ENCODE results near the gene ECSIT.
"Not testable (repeated sequence)": the region's sequence is repeated elsewhere in the genome, so short reads cannot be mapped to it uniquely, and the experiment has no call there.

The ECSIT gene

DNA sequence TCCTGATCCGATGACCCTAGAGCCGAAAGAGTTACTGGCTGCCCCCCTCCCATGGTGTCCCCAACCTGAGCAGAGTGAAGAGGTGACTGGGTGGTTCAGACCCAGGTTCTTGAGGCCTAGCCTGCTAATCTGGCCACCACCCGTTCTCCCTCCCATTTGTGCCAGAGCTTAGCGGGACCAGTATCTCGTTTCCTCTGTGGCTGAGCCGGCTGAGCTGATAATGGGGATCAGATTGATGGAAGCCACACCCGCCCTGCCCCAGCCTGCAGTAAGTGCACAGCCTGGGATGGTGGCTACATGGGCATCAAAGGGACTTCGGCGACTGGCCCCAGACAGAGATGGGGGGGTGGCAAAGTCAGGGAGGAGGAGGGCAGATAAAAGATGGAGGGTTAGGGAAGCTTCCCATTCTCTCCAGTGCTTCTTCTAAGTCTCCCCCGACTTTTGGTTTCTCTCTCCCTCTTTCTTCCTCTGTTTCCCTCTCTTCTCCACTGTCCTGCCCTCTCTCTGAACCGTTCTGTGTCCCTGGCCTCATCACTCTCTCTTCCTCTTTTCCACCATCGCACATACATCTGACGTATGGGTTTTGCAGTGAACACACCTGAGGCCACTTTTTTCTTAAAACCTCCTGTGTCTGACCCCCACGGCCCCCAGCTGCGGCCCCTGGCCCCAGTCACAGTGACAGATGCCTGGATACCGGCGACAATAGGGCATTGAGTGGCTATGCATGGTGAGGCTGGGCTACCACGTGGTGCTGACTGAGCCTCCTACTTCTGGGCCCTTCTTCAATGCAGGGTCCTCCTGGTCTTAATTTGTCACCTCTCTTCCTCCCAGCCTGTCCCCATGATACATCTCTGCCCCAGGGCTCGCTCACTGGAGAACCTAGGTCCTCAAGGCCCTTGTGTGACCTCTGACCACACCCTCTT is 50.5 kb downstream of the ECSIT start:
- DNase-seq (ENCODE audit: low read depth), result no peak

DNA sequence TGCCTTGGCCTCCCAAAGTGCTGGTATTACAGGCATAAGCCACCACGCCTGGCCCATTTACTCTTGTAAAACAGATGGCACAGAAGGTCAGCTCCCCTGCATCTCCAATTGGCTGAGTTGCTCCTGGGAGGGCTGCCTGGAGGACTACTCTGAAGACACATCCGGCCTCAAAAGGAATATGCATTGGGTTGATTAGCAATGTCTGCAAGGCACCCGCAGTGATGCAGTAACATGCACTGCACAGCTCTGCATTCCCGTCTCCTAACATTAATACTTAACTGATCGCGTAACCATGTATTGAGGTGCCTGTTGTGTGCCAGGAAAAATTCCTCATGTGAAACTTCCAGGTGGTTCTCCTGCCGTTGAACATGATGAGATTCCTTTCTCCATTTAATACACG is 53.1 kb downstream of the ECSIT start:
- DNase-seq (ENCODE audit: low read depth), result no peak

DNA sequence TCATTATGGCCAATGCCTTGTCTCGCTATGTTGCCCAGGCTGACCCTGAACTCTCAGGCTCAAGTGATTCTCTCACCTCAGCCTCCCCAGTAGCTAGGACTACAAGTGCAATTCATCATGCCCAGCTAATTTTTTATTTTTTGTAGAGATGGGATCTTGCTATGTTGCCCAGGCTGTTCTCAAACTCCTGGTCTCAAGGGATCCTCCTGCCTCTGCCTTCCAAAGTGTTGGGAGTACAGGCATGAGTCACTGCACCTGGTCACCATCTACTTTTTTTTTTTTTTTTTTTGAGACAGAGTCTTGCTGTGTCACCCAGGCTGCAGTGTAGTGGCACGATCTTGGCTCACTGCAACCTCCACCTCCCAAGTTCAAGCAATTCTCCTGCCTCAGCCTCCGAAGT is 53.6 kb downstream of the ECSIT start:
- not testable (repeated sequence) for DNase-seq (ENCODE audit: low read depth)

DNA sequence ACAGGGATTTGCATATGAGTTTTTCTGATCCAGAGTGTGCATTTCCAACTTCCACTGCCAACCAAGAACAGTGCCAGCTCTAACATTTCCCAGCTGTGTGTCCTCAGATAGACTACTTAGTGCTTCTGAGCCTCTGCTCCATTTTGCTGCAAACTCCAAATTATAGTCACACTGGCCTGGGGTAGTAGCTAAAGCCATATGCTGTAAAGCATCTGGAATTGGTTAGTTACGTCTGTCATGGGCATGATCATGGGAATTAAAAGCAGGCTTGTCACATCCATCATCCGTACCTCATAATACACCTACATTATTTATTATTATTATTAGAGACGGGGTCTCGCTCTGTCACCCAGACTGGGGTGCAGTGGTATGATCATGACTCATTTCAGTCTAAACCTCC is 55.2 kb downstream of the ECSIT start:
- DNase-seq (ENCODE audit: low read depth), result no peak

DNA sequence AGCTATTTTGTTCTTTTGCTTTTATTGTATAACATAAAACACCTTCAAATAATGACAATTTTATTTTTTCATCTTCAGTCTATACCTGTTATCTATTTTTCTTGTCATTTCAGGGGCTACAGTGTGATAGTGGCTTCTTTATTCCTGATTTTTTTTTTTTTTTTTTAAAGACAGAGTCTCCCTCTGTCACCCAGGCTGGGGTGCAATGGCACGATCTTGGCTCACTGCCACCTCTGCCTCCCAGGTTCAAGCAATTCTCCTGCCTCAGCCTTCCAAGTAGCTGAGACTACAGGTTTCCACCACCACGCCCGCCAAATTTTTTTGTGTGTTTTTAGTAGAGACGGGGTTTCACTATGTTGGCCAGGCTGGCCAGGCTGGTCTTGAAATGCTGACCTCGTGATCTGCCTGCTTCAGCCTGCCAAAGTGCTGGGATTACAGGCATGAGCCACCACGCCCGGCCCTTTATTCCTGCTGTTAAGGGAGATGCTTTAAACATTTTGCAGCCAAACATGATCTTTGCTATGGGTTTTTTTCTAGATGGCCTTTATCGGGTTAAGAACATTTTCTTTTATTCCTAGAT is 60.6 kb downstream of the ECSIT start:
- not testable (repeated sequence) for DNase-seq (ENCODE audit: low read depth)

DNA sequence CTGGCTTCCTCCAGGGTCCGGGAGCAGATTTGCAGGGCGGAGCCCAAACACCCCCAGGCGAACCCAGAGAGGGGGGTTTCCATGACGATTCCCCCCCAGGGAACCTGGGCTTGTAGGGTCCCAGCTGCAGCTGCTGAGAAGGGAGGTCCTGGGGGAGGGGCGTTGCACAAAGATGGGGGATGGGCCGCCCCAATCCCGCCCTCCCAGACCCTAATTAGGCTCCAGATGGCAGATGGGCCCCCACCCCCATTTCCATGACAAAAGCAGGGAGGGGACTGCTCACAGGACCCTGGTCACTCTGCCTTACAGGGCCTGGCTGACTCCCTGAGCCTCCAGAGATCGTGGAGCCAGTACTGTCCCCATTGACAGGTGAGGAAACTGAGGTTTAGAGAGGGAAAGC is 63.3 kb downstream of the ECSIT start:
- no peak for DNase-seq (ENCODE audit: low read depth)

DNA sequence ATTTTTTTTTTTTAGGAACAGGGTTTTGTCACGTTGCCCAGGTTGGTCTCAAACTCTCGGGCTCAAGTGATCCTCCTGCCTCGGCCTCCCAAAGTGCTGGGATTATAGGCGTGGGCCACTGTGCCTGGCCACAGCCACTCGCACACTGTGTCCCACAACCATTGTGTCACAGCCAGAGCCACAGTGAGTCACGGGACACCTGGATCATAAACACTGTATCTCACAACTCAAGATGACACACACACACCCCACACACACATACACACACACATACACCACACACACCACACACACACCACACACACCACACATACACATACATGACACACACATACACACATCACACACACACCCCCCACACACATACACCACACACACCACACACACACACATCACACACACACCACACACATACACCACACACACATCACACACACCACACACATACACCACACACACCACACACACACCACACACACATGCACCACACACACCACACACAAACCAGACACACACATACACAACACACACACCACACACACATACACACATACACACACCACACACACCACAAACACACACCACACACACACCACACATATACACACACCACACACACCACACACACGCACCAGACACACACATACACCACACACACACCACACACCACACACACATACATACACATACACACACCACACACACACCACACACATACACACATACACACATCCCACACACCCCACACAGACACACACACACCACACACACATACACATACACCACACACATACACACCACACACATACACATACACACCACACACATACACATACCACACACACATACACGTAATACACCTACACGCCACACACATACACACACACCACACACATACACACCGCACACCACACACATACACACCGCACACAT is 64.3 kb downstream of the ECSIT start:
- no peak for DNase-seq (ENCODE audit: low read depth)

DNA sequence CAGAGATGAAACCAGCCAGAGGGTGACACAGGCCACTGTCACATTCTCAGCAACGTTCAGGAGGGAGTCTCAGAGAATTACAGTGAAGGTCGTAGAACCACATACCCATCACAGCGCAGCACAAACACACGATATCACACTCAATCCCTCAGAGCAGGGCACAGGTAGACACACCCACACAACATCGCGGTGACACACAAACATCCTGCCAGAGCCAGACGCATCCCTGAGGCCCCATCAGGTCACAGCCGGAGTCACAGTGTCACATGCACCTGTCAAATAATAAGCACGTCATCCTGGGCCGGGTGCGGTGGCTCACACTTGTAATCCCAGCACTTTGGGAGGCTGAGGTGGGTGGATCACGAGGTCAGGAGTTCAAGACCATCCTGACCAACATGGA is 65.5 kb downstream of the ECSIT start:
- DNase-seq (ENCODE audit: low read depth), result no peak

DNA sequence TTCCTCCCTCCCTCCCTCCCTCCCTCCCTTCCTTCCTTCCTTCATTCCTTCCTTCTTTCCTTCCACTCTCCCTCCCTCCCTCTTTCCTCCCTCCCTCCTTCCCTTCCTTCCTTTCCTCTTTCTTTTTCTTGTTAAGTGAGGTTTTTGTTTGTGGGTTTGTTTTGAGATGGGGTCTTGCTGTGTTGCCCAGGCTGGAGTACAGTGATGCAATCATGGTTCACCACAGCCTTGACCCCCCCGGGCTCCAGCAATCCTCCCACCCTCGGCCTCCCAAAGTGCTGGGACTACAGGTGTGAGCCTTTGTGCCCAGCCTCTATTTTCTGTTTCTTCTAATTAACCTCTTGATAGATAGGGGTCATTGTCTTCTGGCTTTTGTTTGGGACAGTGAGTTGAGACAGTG is 67.5 kb downstream of the ECSIT start:
- no peak for DNase-seq (ENCODE audit: low read depth)

DNA sequence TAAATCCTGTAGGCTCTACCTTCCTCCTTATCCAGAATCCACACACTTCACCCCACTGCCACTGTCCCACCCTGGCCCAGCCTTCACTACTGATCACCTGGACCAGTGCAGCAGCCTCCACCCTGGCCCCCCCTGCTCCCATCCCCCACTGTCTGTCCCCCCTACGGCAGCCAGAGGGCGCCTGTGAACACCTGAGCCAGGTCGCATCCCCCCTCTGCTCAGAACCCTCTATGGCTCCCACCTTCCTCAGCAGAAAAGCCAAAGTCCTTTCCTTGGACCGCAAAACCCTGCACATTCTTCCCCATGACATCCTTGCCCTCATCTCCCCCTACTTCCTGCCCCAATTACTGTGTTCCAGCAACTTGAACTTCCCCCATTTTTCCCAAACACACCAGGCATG is 68.7 kb downstream of the ECSIT start:
- no peak for DNase-seq (ENCODE audit: low read depth)

DNA sequence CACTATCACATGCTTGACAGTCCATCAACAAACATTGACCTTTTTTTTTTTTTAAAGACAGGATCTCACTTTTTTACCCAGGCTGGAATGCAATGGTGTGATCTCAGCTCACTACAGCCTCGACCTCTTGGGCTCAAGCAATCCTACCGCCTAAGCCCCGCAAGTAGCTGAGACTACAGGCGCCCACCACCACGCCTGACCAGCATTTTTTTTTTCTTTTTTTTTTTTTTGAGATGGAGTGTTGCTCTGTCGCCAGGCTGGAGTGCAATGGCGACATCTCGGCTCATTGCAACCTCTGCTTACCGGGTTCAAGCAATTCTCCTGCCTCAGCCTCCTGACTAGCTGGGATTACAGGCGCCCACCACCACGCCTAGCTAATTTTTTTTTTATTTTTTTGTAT is 70.0 kb downstream of the ECSIT start:
- not testable (repeated sequence) for DNase-seq (ENCODE audit: low read depth)

DNA sequence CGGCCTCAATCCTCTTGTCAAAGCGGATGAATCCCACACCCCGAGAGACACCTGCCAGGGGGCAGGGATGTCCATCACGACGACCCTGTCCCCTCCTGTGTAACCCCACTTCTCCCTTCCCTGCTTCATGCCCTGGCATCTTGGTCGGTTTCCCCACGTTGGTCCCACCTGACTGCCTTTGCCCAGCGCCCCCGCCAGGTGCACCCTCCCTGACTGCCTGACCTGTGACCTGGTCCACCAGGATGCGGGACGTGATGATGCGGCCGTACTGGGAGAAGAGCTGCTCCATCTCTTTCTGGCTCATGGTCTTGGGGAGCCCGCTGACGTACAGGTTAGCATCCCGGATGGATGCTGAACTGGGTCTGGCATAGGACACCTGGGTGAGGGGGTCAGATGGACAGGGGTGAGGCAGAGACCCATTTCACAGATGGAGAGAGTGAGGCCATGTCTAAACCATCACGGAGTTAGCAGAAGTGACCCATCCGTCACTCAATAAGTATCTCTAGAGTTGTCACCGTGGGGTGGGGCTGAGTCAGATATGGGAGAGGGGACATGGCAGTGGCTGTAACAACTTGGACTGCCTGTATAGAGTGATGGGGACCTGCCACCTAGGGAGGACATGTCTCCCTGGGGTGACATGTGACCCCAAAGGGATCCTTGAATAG is 70.6 kb downstream of the ECSIT start:
- no peak for DNase-seq (ENCODE audit: low read depth)

DNA sequence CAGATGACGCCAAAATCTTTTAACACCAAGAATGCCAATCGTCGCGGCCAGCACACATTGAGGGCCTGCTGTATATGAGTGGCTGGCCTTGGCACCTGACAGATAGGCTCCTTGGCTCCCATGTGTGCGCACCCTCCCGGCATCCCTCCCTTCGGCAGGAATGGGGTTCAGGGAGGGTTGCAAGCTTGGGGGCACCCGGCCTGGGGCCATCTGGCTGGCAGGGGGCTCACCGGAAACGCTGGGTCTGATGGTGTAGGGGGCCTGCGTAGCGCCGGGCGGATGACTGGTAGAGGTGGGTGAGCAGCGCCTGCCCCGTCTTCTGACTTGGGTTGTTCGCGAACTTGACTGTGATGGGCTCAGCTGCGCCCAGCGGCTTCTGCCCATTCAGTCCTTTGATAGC is 71.1 kb downstream of the ECSIT start:
- DNase-seq (ENCODE audit: low read depth), result no peak

DNA sequence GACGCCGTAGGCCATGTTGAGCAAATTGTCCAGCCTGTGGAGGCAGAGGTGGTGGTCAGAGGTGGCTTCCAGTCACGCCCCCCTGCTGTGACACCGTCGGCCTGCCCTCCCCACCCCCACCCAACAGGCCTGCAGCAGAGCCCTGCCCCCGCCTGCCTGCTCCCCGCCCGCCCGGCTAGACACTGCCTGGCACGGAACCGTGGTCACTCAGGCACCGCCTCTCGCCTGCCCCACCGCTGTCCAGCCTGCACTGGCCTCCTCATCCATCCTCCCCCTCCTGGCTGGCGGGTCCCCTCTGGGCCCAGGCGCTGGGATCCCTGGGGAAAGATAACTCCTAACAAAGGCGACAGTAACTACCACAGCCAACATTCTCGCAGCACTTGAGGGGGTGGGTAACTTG is 71.8 kb downstream of the ECSIT start:
- DNase-seq (ENCODE audit: low read depth), result no peak

DNA sequence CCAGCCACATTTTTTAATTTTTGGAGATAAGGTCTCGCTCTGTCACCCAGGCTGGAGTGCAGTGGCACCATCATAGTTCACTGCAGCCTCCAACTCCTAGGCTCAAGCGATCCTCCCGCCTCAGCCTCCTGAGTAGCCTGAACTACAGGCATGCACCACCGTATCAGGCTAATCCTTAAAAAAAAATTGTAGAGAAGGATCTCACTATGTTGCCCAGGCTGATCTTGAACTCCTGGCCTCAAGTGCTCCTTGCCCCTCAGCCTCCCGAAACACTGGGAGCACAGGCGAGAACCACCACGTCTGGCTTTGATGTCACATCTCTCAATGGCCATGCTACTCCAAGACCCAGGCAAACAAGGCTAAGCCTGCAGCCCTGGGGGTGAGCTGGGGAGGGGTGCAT is 72.3 kb downstream of the ECSIT start:
- DNase-seq (ENCODE audit: low read depth), result no peak

Data from stromal cell of bone marrow (primary cell).